SIG-M5 (cell line): ENCODE measurements around the gene DOK6.

Experiments used
- DNase-seq: peaks from one replicate; lab custom pipeline; 2025; lab: John Stamatoyannopoulos, UW

The DOK6 gene

GRCh38 chr18:69435000-69435399 lies 34.3 kb downstream of the DOK6 start:
- no peak for DNase-seq

DNA sequence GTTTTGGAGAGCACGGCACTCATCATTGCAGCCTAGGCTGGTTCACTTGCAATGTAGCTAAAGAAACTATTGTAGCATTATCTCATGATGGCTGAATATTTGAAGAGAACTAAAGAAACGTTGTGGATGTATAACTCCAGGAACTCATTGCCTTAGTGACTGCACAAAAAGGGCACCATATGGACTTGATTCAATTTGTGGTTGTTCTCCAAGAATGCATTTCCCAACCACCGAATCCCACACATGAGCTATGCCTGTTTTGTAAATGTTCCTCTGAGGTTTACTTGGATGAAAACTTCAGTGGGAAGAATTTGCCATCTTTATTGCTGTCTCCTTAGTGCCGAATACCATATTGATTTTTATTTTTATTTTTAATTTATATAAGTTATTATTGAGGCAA lies 43.5 kb downstream of the DOK6 start:
- no peak for DNase-seq

DNA sequence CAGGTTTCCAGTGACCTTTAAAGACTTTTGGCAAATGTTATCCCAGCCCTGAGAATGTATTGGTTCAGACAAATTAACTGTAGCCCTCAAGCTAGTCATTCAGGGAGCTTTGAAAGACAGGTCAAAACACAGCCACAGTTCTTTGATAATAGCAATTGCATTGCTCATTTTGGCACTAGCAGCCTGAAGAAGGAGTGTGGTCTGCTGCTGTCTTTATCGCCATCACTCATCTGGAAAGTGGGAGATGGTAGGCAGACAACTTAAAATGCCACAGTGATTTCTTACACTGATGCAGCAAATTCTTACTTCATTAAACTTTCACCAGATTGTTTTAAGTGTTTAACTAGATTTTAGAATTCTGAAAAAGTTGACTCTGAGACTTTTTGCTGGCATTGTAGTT lies 47.2 kb downstream of the DOK6 start:
- no peak for DNase-seq

DNA sequence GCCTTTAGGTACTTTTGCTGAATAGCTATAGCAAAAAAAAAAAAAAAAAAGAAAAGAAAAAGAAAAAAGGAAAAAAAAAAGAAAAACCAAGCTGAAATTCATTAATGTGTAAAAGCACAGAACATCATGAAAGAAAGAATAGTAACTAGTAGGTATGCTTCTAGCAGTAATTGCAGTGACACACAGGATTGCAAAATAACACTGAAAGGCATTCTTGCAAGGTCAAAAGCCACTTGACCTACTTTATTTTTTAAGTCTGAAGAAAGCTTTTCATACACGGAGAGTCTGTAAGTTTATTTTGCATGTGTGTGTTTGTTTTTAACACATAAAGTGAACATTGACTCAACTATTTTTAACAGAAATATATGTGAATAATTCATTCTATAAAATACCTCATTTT lies 54.4 kb downstream of the DOK6 start:
- no peak for DNase-seq

GRCh38 chr18:69469444-69469919 lies 68.8 kb downstream of the DOK6 start:
- DNase-seq: no peak

- DNase-seq: no peak
Measured at GRCh38 chr18:69480460-69480859, 79.8 kb downstream of the DOK6 start.

- no peak for DNase-seq
Measured at GRCh38 chr18:69483574-69483973, 82.9 kb downstream of the DOK6 start.

DNA sequence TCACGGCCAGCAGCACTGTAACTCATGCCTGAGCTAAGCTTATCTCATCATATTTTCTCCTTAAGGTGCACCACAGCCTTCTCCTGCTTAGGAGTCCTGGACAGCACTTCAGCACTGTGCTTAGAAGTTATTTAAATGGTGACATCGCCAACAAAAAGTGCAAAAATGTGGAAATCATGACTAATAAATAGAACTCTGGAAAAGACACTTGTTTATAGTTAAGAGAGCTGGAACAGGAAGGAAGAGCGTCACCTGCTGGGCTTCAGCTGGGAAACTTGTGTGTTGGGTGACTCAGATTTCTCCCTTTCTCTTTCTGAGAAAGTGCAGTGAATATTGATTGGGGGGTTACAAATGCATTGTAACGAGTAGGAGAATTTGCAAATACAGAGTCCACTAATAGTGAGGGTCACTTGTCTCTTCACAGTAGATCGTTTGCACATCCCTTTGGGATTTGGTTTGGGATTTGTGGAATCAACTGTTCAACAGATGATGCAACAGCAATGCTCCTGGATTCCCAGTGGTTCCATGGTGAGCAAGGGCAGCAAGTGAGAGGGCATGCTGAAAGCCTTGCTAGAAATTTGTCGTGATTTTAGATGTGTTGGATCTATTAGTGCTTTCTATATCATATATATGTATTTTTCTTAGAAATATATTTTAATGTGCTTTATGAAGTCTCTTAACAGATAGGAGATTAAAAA lies 84.2 kb downstream of the DOK6 start:
- no peak for DNase-seq

GRCh38 chr18:69487488-69488394 lies 87.1 kb downstream of the DOK6 start:
- DNase-seq: no peak

- DNase-seq: no peak
Measured at GRCh38 chr18:69490072-69490471, 89.4 kb downstream of the DOK6 start.

DNA sequence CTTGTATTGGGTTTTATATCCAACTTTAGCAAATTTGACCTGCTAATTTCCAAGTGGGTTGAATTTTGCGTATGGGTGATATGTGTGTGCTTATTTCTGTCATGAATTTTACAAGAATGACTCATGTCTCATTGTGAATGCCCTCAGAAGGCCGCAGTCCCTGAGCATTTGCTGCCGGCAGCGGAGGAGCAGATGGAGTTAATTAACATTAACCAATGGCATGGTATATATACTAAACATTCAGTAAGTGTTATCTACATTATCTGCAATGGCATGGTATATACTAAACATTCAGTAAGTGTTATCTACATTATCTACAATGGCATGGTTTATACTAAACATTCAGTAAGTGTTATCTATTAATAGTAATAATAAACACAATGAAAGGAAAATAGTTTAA lies 90.1 kb downstream of the DOK6 start:
- no peak for DNase-seq

DNA sequence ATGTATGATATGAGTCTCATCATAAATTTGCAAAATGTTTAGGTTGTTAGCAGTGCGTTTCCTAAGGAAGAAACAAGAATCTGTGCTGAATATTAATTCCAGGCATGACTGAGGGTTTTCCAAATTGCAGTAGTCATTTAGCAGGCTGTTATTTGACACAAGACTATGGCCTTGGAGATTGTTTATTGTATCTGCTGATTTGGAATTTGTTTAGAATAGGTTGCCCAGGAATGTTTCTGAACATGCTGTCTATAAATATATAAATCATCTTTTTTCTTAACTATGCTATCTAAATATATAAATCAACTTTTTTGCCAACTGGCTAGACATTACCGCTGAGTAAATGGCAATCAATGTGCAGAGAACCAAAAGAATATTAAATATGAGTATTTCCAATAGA lies 90.9 kb downstream of the DOK6 start:
- DNase-seq: no peak

GRCh38 chr18:69492861-69493260 lies 92.2 kb downstream of the DOK6 start:
- no peak for DNase-seq

DNA sequence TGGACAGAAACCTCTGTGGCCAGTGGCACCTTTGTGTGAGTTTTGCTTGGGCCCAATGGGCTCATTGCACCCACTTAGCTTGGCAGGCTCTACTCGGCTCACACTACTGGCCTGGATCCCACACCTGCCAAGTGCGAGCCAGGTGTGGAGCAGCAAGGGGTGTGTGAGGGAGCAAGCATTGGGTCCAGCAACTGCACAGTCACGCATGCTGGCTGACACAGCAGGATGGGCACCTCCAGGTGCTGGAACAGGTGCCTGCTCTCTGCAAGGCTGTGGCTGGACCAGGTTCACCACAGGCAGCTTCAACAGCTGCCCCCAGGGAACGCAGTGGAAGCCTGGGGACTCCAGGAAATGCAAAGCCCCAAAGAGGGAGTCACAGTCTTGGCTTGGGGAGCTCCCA lies 94.2 kb downstream of the DOK6 start:
- no peak for DNase-seq

DNA sequence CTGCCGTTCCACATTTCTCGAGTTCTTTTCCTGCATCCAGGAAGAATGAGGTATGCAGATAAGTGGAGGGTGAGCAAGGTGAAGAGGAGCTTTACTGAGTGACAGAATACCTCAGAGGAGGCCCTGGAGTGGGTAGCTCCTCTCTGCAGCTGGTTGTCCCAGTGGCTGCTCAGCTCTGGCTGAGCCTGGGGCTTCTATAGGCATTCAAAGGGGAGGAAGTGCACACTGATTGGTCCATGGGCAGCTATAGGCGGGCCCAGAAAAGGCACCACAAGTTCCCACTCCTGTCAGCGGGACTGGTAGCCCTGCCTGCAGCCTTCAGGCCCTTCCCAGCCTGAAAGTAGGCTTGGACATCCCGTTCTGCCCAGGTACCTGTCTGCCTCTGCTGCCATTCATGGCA lies 94.7 kb downstream of the DOK6 start:
- no peak for DNase-seq

- DNase-seq: no peak
Measured at GRCh38 chr18:69495841-69496533, 95.3 kb downstream of the DOK6 start.

DNA sequence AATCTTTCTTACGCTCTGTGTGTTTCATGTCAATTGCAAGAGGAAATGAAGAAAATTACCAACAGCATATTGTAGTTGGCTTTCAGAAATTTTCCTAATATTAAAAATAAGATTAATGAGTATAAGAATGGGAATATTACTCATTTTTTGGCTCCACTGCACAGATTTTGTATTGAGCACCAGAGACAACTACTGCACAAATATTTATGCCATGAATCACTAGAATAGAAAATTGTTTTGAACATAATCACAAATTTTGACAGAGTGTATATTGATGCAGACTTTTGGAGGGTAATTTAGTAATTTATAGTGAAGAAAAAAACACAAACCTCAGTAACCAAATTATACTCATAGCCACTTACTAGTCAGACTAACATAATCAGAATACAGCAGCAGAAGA lies 118.3 kb downstream of the DOK6 start:
- no peak for DNase-seq

GRCh38 chr18:69523582-69523981 lies 122.9 kb downstream of the DOK6 start:
- no peak for DNase-seq

DNA sequence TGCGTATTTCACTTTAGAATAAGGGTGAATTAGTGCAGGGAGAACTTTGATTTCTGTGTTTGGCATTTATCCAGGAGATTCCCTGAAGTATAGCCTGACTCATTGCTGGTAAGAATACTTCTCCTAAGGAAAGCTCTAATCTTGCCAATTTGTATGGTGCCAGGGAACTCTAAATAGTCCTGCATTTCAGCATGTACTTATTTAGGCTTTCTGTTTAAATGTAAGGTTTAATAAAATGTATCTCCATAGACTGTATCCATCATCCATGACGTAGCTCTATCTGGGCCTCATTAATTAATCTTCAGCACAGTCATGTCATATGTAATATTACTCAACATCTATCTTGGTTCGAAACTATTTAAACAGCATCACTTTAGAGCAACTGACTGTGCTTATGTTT lies 127.7 kb downstream of the DOK6 start:
- DNase-seq: no peak

DNA sequence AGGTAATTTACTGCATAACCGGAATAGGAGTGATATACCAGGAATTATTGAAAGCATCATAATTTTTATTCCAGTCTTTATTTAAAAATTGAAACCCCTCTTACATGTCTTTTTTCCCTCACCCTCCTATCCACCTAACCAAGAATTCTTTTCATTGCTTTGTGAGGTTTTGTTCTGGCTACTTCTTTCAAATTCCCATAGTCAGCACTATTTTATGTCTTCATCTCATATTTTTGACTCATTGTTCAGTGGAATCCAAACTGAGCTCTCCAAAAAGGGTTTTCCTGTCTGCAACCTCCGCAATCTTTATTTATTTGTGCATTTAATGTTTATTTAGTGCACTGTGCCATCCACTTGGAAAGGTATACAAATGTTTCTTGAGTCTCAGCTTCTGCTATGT lies 128.5 kb downstream of the DOK6 start:
- no peak for DNase-seq

- DNase-seq: no peak
Measured at GRCh38 chr18:69531973-69532372, 131.3 kb downstream of the DOK6 start.

- no peak for DNase-seq
Measured at GRCh38 chr18:69537183-69537582, 136.5 kb downstream of the DOK6 start.

GRCh38 chr18:69538849-69539248 lies 138.2 kb downstream of the DOK6 start:
- DNase-seq: no peak
